ENCODE data around the gene CKMT2.
A peak's percentile ranks its signal among the peaks of the same experiment; 100 is the strongest.

CKMT2 gene

GRCh38 chr5:81300921-81301270, 67.8 kb downstream of the CKMT2 start:
- Histone ChIP-seq H3K27me3 (ENCODE audit: insufficient read depth, low read length) (no peaks in the 10 kb centered on the region), H3K36me3 (ENCODE audit: insufficient read depth, low read length) (peaks cover 8% of the 10 kb centered on the region; the same call in 1 of the 2 replicates), H2AFZ (ENCODE audit: low read length, unreplicated experiment) (peak overlapping the region; percentile 94), H3K79me2 (ENCODE audit: control insufficient read depth, insufficient read depth, low read length, unreplicated experiment) (peaks cover 57% of the 10 kb centered on the region), H3K4me1 (ENCODE audit: control insufficient read depth, insufficient read depth, low read length, unreplicated experiment) (peaks cover 26% of the 10 kb centered on the region), H3K27ac (ENCODE audit: low read depth, low read length) (peak overlapping the region; percentile 77), H3K4me3 (ENCODE audit: low read depth, low read length) (peak overlapping the region; percentile 88)

- Histone ChIP-seq H2AFZ (ENCODE audit: low read length, unreplicated experiment) (peak within 1 kb of the TSS; percentile 94), H3K79me2 (ENCODE audit: control insufficient read depth, insufficient read depth, low read length, unreplicated experiment) (peaks cover 58% of the 10 kb centered on the region), H3K36me3 (ENCODE audit: insufficient read depth, low read length) (peaks cover 8% of the 10 kb centered on the region; the same call in 1 of the 2 replicates), H3K4me1 (ENCODE audit: control insufficient read depth, insufficient read depth, low read length, unreplicated experiment) (peaks cover 26% of the 10 kb centered on the region), H3K27ac (ENCODE audit: low read depth, low read length) (peak within 1 kb of the TSS; percentile 77), H3K27me3 (ENCODE audit: insufficient read depth, low read length) (no peaks in the 10 kb centered on the region), H3K4me3 (ENCODE audit: low read depth, low read length) (peak within 1 kb of the TSS; percentile 88)
Measured at GRCh38 chr5:81301271-81302015, 68.3 kb downstream of the CKMT2 start, which contains the start of gene ZCCHC9. Gene ZCCHC9 (plus strand): TSS chr5:81301587. CDS start chr5:81304758, 3,171 bp downstream.

- peaks cover 63% of the 10 kb centered on the region for H3K79me2 ChIP-seq (ENCODE audit: control insufficient read depth, insufficient read depth, low read length, unreplicated experiment)
- peaks cover 26% of the 10 kb centered on the region for H3K4me1 ChIP-seq (ENCODE audit: control insufficient read depth, insufficient read depth, low read length, unreplicated experiment)
- no peaks in the 10 kb centered on the region for H3K27me3 ChIP-seq (ENCODE audit: insufficient read depth, low read length)
- no peak overlapping the region; the same call in 1 of the 2 replicates for H3K27ac ChIP-seq (ENCODE audit: low read depth, low read length)
- H3K36me3 ChIP-seq (ENCODE audit: insufficient read depth, low read length) = peaks cover 8% of the 10 kb centered on the region; the same call in 1 of the 2 replicates
- H2AFZ ChIP-seq (ENCODE audit: low read length, unreplicated experiment) = no peak overlapping the region
- peak overlapping the region; percentile 88 for H3K4me3 ChIP-seq (ENCODE audit: low read depth, low read length)
Measured at GRCh38 chr5:81302596-81302995, 69.5 kb downstream of the CKMT2 start.

GRCh38 chr5:81303563-81303962, 70.4 kb downstream of the CKMT2 start:
- peaks cover 8% of the 10 kb centered on the region; the same call in 1 of the 2 replicates for H3K36me3 ChIP-seq (ENCODE audit: insufficient read depth, low read length)
- H3K27me3 ChIP-seq (ENCODE audit: insufficient read depth, low read length) = no peaks in the 10 kb centered on the region
- peaks cover 26% of the 10 kb centered on the region for H3K4me1 ChIP-seq (ENCODE audit: control insufficient read depth, insufficient read depth, low read length, unreplicated experiment)
- no peak overlapping the region for H2AFZ ChIP-seq (ENCODE audit: low read length, unreplicated experiment)
- H3K4me3 ChIP-seq (ENCODE audit: low read depth, low read length) = no peak overlapping the region; the same call in 1 of the 2 replicates
- H3K27ac ChIP-seq (ENCODE audit: low read depth, low read length) = peak overlapping the region; percentile 25; the same call in 1 of the 2 replicates
- H3K79me2 ChIP-seq (ENCODE audit: control insufficient read depth, insufficient read depth, low read length, unreplicated experiment) = peaks cover 59% of the 10 kb centered on the region

GRCh38 chr5:81305785-81306184, 72.7 kb downstream of the CKMT2 start:
- H3K27me3 ChIP-seq (ENCODE audit: insufficient read depth, low read length) = no peaks in the 10 kb centered on the region
- peaks cover 19% of the 10 kb centered on the region for H3K36me3 ChIP-seq (ENCODE audit: insufficient read depth, low read length)
- no peak overlapping the region for H2AFZ ChIP-seq (ENCODE audit: low read length, unreplicated experiment)
- H3K79me2 ChIP-seq (ENCODE audit: control insufficient read depth, insufficient read depth, low read length, unreplicated experiment) = peaks cover 50% of the 10 kb centered on the region
- H3K4me1 ChIP-seq (ENCODE audit: control insufficient read depth, insufficient read depth, low read length, unreplicated experiment) = peaks cover 13% of the 10 kb centered on the region
- no peak overlapping the region for H3K4me3 ChIP-seq (ENCODE audit: low read depth, low read length)
- no peak overlapping the region for H3K27ac ChIP-seq (ENCODE audit: low read depth, low read length)

GRCh38 chr5:81308836-81309235, 75.7 kb downstream of the CKMT2 start:
- Histone ChIP-seq H3K4me1 (ENCODE audit: control insufficient read depth, insufficient read depth, low read length, unreplicated experiment) (peaks cover 3% of the 10 kb centered on the region), H3K27ac (ENCODE audit: low read depth, low read length) (no peak overlapping the region), H3K27me3 (ENCODE audit: insufficient read depth, low read length) (no peaks in the 10 kb centered on the region), H3K4me3 (ENCODE audit: low read depth, low read length) (no peak overlapping the region), H2AFZ (ENCODE audit: low read length, unreplicated experiment) (no peak overlapping the region), H3K36me3 (ENCODE audit: insufficient read depth, low read length) (peaks cover 46% of the 10 kb centered on the region), H3K79me2 (ENCODE audit: control insufficient read depth, insufficient read depth, low read length, unreplicated experiment) (peaks cover 22% of the 10 kb centered on the region)

GRCh38 chr5:81310402-81311063, 77.4 kb downstream of the CKMT2 start:
- Histone ChIP-seq H3K27ac (ENCODE audit: low read depth, low read length) (no peak overlapping the region), H3K79me2 (ENCODE audit: control insufficient read depth, insufficient read depth, low read length, unreplicated experiment) (peaks cover 7% of the 10 kb centered on the region), H3K27me3 (ENCODE audit: insufficient read depth, low read length) (no peaks in the 10 kb centered on the region), H3K4me3 (ENCODE audit: low read depth, low read length) (no peak overlapping the region), H3K4me1 (ENCODE audit: control insufficient read depth, insufficient read depth, low read length, unreplicated experiment) (peaks cover 8% of the 10 kb centered on the region), H3K36me3 (ENCODE audit: insufficient read depth, low read length) (peaks cover 38% of the 10 kb centered on the region), H2AFZ (ENCODE audit: low read length, unreplicated experiment) (no peak overlapping the region)

GRCh38 chr5:81313278-81313677, 80.2 kb downstream of the CKMT2 start:
- peaks cover 38% of the 10 kb centered on the region for H3K36me3 ChIP-seq (ENCODE audit: insufficient read depth, low read length)

GRCh38 chr5:81313686-81314085, 80.6 kb downstream of the CKMT2 start:
- Histone ChIP-seq H3K79me2 (ENCODE audit: control insufficient read depth, insufficient read depth, low read length, unreplicated experiment) (no peaks in the 10 kb centered on the region), H3K4me3 (ENCODE audit: low read depth, low read length) (no peak overlapping the region), H2AFZ (ENCODE audit: low read length, unreplicated experiment) (no peak overlapping the region), H3K27me3 (ENCODE audit: insufficient read depth, low read length) (no peaks in the 10 kb centered on the region), H3K27ac (ENCODE audit: low read depth, low read length) (no peak overlapping the region), H3K36me3 (ENCODE audit: insufficient read depth, low read length) (peaks cover 38% of the 10 kb centered on the region), H3K4me1 (ENCODE audit: control insufficient read depth, insufficient read depth, low read length, unreplicated experiment) (peaks cover 8% of the 10 kb centered on the region)

More at GRCh38 chr5:81313278-81313677, 80.2 kb downstream of the CKMT2 start:
- H3K4me3 ChIP-seq (ENCODE audit: low read depth, low read length) = no peak overlapping the region
- H3K27ac ChIP-seq (ENCODE audit: low read depth, low read length) = no peak overlapping the region
- no peaks in the 10 kb centered on the region for H3K79me2 ChIP-seq (ENCODE audit: control insufficient read depth, insufficient read depth, low read length, unreplicated experiment)
- no peak overlapping the region for H2AFZ ChIP-seq (ENCODE audit: low read length, unreplicated experiment)
- no peaks in the 10 kb centered on the region for H3K27me3 ChIP-seq (ENCODE audit: insufficient read depth, low read length)
- peaks cover 8% of the 10 kb centered on the region for H3K4me1 ChIP-seq (ENCODE audit: control insufficient read depth, insufficient read depth, low read length, unreplicated experiment)

- Histone ChIP-seq H3K27me3 (ENCODE audit: insufficient read depth, low read length) (no peaks in the 10 kb centered on the region), H3K27ac (ENCODE audit: low read depth, low read length) (no peak overlapping the region), H3K79me2 (ENCODE audit: control insufficient read depth, insufficient read depth, low read length, unreplicated experiment) (no peaks in the 10 kb centered on the region), H3K4me3 (ENCODE audit: low read depth, low read length) (no peak overlapping the region), H2AFZ (ENCODE audit: low read length, unreplicated experiment) (no peak overlapping the region), H3K36me3 (ENCODE audit: insufficient read depth, low read length) (peaks cover 30% of the 10 kb centered on the region), H3K4me1 (ENCODE audit: control insufficient read depth, insufficient read depth, low read length, unreplicated experiment) (peaks cover 8% of the 10 kb centered on the region)
Measured at GRCh38 chr5:81314581-81314980, 81.5 kb downstream of the CKMT2 start.

Data from ACC112 (cell line).